ENCODE data around the gene S1PR2. TPM values are rescaled to one million over a fixed set of nuclear protein-coding genes. Genes with fewer than 3 reads are reported as not detected.

S1PR2 gene
- total and polyA plus RNA-seq, 9 of the 15 experiments (the other 6 are each of a cell fraction or from before 2014, with no cell fraction given), result 1.5 to 3.9 (median 2.0) TPM

DNA sequence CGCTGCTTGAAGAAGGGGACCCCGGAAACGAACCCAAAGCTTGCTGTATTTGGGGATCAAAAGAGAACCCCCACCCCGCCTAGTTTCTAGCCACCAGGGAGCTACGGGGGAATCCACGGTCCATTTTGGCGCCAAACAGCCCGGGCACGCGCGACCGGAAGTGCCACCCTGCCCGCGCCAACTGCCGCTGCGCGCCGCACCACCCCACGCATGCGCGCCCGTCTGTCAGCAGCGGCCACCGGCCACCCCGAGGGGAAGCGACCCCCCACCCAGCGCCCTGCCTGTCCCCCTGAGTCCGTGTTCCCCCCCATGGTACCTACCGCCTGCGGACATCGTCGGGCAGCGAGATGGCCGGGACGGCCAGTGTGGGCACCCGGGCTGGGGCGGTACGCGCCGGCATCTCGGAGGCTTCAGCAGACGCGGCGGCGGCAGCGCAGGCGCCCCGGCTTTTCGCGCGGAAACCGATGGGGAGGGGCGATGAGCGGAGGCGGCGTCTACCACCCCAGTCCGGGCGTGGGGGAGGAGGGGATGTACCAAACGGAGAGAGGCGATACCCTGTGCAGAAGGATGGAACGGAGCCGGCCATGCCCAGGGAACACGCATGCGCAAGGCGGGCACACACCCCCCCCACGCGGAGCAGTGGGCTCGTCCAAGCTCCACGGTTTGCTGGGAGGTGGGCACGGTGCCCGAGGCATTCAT is 36.5 kb downstream of the S1PR2 start, which contains the start of gene DNMT1 (continued):
- TF ChIP-seq BMI1 (IDR thresholded peaks at IDR 0.05; ENCODE audit: low read length) (no peak), TRIM24 (IDR thresholded peaks at IDR 0.05) (no peak), MXI1 (IDR thresholded peaks at IDR 0.05; ENCODE audit: low read depth, low read length) (peak; percentile 33), NCOA1 (IDR thresholded peaks at IDR 0.05; ENCODE audit: low read depth) (no peak), POU5F1 (IDR thresholded peaks at IDR 0.05; ENCODE audit: borderline replicate concordance, low read depth, low read length, partially characterized antibody) (no peak), ZNF232 (CRISPR knock-in tag; IDR thresholded peaks at IDR 0.05) (no peak), ZNF121 (CRISPR knock-in tag; conservative IDR thresholded peaks at IDR 0.05) (no peak), HNRNPUL1 (IDR thresholded peaks at IDR 0.05; ENCODE audit: low read length) (no peak), TEAD2 (tag; IDR thresholded peaks at IDR 0.05) (no peak), ELF1 (tag; IDR thresholded peaks at IDR 0.05) (peak; percentile 88), POLR2AphosphoS5 (IDR thresholded peaks at IDR 0.05; ENCODE audit: control insufficient read depth, insufficient read depth, low read depth, low read length) (peak; percentile 92), ZNF785 (CRISPR knock-in tag; IDR thresholded peaks at IDR 0.05) (no peak), MCM3 (IDR thresholded peaks at IDR 0.05) (no peak), SMARCE1 (IDR thresholded peaks at IDR 0.05) (no peak), CCNT2 (IDR thresholded peaks at IDR 0.05; ENCODE audit: borderline replicate concordance, extremely low read depth, insufficient read length, low read depth, low read length) (peak; percentile 63), FOXP1 (CRISPR knock-in tag; IDR thresholded peaks at IDR 0.05) (no peak), THRA (IDR thresholded peaks at IDR 0.05) (no peak), ZFP1 (CRISPR knock-in tag; IDR thresholded peaks at IDR 0.05) (no peak), FOXA3 (CRISPR knock-in tag; conservative IDR thresholded peaks at IDR 0.05 in 1 of 2, IDR thresholded peaks at IDR 0.05 in 1 of 2) (no peak), U2AF1 (optimal IDR thresholded peaks at IDR 0.05; ENCODE audit: low read depth, low read length) (no peak), SP2 (IDR thresholded peaks at IDR 0.05; ENCODE audit: extremely low read depth, low read depth, low read length, poor library complexity, severe bottlenecking) (no peak)
- TF ChIP-seq, protein P1, sequence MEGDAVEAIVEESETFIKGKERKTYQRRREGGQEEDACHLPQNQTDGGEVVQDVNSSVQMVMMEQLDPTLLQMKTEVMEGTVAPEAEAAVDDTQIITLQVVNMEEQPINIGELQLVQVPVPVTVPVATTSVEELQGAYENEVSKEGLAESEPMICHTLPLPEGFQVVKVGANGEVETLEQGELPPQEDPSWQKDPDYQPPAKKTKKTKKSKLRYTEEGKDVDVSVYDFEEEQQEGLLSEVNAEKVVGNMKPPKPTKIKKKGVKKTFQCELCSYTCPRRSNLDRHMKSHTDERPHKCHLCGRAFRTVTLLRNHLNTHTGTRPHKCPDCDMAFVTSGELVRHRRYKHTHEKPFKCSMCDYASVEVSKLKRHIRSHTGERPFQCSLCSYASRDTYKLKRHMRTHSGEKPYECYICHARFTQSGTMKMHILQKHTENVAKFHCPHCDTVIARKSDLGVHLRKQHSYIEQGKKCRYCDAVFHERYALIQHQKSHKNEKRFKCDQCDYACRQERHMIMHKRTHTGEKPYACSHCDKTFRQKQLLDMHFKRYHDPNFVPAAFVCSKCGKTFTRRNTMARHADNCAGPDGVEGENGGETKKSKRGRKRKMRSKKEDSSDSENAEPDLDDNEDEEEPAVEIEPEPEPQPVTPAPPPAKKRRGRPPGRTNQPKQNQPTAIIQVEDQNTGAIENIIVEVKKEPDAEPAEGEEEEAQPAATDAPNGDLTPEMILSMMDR (IDR thresholded peaks at IDR 0.05 in 2 of 3, conservative IDR thresholded peaks at IDR 0.05 in 1 of 3; ENCODE audit: insufficient read depth in 2 of 3, low read depth in 1 of 3, low read length in 3 of 3), result peak in 1 of 3 experiments; percentile 7; a peak in 1 of 6 replicates
- TF ChIP-seq, protein P2, sequence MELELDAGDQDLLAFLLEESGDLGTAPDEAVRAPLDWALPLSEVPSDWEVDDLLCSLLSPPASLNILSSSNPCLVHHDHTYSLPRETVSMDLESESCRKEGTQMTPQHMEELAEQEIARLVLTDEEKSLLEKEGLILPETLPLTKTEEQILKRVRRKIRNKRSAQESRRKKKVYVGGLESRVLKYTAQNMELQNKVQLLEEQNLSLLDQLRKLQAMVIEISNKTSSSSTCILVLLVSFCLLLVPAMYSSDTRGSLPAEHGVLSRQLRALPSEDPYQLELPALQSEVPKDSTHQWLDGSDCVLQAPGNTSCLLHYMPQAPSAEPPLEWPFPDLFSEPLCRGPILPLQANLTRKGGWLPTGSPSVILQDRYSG (tag; conservative IDR thresholded peaks at IDR 0.05; ENCODE audit: low read depth), result no peak
- TF ChIP-seq, protein P3, sequence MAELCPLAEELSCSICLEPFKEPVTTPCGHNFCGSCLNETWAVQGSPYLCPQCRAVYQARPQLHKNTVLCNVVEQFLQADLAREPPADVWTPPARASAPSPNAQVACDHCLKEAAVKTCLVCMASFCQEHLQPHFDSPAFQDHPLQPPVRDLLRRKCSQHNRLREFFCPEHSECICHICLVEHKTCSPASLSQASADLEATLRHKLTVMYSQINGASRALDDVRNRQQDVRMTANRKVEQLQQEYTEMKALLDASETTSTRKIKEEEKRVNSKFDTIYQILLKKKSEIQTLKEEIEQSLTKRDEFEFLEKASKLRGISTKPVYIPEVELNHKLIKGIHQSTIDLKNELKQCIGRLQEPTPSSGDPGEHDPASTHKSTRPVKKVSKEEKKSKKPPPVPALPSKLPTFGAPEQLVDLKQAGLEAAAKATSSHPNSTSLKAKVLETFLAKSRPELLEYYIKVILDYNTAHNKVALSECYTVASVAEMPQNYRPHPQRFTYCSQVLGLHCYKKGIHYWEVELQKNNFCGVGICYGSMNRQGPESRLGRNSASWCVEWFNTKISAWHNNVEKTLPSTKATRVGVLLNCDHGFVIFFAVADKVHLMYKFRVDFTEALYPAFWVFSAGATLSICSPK (IDR thresholded peaks at IDR 0.05; ENCODE audit: borderline replicate concordance), result no peak

Data from K562 (cell line).